Stimulated activated CD4-positive, alpha-beta T cell treated with anti-CD3 and anti-CD28 coated beads, TNF-alpha, amount 100 ng/mL, for 4 hours (primary cell): ENCODE measurements around the gene MEF2B.
"Not testable (repeated sequence)": the region's sequence is repeated elsewhere in the genome, so short reads cannot be mapped to it uniquely, and the experiment has no call there.

Experiments
- DNase-seq, 3 experiments: peaks; one replicate each; pipeline ENCODE4 v3.0.0-alpha.2; 2020; ENCODE audit warnings: low read depth in 3 of 3

Gene MEF2B

GRCh38 chr19:19155495-19156219, 14.4 kb downstream of the MEF2B start:
- no peak for DNase-seq

DNA sequence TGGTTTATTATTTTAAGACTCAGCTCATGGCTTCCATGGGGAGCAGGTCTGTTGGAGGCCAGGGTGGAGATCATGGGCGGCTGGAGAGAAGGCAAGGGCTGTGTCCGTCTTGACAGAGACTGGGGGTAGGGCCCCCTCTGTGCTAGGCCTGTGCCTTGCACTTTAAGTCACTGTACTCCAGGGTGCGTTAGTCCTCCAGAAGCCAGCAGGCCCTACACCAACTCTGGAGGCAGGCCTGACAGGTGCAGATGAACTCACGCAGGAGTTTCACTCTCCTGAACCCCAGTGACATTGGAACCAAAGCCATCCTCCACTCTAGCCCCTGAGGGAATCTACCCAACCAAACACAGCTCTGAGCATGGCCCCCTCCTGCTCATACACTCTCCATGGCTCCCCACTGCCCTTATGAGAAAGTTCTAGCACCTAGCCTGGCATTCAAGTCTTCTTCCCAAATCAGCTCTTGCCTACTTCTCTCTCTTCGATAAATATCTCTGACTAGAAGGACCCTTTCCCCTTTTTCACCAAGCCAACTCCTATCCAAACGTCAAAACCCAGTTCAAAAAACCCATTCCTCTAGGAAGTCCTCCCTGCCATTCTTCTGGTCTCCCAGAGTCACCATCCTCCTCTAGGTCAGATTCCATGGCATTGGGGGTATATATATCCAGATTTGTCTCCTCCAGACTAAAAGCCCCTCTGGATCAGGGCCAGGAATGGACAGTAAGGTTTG, 15.1 kb downstream of the MEF2B start:
- DNase-seq: no peak

DNA sequence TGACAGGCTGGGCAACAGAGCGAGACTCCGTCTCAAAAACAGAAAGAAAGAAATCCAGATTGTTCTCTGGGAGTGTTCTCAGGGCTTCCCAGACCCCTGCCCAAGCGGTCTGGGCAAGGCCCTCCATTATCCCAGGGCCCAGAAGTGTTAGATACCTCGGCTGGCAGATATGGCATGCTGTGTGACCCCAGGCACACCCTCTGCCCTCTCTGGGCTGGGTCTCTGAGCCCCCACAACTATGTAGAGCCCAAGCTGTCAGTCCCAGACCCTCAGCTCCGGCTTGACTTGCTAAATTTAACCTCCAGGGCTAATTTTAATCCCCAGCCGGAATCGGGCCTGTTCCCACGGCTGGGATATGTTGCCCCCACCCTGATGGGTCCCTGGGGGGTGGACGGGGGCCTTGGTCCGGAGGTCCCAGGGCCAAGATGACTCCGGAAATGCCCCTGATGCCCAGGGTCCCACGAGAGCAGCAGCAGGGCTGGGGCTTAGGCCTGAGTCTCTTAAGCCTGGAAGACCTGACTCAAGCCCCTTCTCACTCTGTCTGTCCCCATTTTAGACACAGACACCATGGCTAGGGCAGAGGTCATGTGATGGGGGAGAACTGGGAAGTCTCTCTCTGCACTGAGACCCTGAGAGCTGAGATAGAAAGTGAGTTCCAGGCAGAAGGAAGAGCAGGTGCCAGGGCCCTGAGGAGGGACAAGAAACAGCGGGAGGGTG, 17.2 kb downstream of the MEF2B start:
- no peak for DNase-seq

DNA sequence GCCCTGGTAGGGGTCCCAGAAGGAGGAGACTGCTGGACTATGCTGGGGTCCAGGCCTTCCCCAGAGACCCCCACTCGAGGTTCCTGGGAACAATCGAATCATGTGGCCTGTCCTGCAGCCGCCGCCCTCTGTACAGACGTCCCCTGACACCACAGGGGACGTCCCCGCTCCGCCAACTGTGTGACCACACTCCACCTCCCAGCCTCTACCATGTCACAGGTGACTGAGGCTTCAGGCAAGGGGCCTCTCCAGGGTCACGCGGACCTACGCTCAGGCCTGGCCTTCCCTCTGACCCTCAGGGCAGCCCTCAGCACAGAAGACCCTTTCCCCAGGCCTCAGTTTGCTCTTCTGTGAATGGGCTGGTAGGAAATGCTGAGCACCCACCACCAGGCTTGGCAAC, 18.6 kb downstream of the MEF2B start:
- no peak for DNase-seq

DNA sequence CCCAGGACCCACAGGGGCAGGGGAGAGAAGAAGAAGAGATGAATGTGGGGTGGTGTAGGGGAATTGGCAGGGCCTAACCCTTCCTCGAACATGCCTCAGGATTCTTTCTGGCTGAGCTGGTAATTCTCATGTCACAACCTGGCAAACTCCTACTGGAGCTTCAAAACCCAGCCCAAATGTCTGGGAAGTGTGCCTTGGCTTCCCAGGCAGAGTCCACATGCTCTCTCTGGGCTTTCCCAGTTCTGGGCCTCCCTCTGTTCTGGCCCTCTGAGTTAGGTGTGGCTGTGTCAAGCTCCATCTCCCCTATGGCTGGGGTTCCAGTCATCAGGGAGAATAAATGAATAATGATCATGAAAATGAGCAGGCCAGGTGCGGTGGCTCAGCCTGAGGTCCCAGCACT, 20.6 kb downstream of the MEF2B start:
- no peak for DNase-seq

- not testable (repeated sequence) for DNase-seq
Measured at GRCh38 chr19:19148504-19148903, 21.6 kb downstream of the MEF2B start.

DNA sequence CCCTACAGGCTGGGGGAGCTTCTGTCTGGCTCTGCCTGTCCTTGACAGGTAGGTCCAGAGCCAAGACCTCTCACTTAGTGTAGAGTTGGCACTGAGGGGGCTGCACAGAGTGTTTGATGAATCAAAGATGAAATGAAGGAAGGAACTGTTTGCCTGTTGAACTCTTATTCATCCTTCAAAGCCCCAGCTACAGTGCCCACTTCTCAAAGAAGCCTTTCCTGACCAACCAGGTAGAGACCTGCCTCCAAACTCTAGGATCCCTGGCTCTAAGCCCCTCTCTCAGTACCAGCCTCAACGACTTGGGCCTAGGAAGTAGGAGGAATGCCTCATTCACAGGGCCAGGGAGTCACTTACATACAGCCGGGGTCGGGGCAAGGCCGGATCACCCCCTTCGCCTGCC, 22.7 kb downstream of the MEF2B start:
- no peak for DNase-seq

DNA sequence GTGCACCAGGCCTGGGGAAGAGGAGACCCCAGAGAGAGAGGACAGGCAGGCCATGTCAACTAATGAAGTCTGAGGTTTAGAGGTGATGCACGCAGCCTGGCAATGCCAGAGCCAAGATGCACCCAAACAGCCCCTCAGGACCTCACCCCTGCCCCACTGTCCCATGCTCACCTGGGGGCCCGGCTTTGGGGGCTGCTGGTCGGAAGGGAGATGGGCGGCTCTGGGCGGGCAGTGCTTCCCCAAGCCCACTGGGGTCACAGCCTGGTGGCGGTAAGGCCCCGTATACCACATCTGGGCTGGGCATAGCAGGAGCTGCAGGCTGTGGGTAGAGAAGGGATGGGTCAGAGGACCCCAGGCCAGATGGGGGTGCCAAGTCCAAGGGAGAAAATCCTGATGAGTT, 23.2 kb downstream of the MEF2B start:
- no peak for DNase-seq

DNA sequence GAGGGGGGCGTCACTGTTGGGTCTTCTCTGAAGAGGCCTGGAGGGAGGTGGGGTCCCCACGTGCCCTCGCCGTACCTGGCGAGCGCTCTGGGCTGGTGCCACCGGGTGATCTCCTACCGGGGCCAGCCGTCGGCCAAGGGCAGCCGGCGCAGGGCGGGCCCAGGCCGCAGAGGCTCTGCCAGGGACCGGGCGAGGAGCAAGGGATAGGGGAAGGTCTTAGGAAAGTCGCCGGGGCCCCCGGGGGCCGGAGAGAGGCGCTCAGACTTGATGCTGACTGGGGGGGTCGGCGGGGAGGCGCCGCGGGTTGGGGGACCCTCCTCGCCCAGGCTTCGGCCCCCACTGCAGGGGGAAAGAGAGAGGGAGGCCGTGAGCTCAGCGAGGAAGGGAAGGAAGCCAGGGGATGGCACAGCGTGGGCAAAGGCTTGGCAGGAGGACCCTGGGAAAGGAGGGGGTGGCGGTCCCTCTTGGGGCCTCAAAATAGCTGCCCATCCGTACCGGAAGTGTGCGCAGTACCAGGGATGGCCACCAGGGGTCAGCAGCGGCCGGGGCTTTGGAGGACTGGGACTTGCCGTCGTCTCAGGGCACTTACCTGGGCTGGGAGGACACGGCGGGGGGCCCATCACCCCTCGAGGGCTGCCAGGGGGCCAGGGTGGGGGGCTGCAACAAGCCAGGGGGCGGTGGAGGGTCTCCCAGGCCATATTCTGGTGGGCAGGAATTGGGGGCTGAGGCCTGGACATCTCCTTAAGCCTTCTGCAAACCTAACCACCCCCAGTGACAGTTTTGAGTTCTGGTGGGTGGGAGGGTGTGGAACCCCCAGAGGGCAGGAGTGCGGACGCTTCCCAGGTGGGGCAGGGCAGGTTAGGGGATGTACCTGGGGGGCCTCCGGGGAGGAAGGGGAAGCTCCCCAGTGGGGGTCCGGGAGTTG, 24.1 kb downstream of the MEF2B start:
- DNase-seq: peak; percentile 69 to 78 (median 77)

DNA sequence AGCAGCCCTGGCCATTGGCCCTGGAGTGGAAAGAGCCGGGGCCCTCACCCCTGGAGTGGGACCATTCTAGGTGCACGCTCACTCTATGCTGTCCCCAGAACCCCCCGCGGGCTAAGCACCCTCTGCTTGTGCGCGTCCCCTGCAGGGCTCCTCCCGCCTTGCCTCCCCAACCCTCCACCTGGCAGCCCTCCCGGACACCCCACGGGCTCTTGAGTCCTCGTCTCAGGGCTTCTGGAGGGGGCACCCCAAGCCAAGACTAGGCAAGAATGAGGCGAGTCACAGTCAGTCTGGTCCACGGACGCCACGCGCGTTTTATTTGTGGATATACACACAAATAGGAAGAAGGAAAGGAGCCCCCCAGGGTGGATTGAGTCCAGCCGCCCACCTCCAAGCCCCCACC, 24.8 kb downstream of the MEF2B start:
- no peak for DNase-seq

DNA sequence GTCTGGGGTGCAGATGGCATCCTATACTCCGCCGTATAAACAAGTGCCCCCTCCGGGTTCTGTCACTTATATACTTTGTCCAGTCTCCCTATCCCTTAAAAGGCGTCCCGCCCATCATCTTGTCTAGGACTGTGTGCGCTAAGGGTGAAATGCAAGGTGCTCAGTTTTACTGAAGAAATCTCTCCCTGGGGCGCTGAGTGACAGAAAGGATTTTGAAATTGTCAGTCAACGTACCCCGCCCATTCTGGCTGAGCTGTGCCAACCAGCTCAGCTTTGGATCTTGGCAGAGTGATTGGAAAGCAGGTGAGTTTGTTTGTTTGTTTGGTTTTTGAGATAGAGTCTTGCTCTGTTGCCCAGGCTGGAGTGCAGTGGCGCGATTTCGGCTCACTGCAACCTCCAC, 27.7 kb downstream of the MEF2B start:
- DNase-seq: no peak

DNA sequence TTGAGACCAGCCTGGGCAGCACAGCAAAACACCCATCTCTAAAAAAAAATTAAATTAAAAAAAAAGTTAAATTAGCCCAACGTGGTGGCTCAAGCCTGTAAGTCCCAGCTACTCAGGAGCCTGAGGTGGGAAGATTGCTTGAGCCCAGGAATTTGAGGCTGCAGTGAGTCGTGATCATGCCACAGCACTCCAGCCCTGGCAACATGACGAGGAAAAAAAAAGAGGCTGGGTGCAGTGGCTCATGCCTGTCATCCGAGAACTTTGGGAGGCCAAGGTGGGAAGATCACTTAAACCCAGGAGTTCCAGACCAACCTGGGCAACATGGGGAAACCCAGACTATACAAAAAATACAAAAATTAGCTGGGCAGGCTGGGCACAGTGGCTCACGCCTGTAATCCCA, 29.6 kb downstream of the MEF2B start:
- no peak for DNase-seq

- no peak for DNase-seq
Measured at GRCh38 chr19:19139876-19140229, 30.2 kb downstream of the MEF2B start.

GRCh38 chr19:19138109-19138981, 31.7 kb downstream of the MEF2B start, which contains the start of gene TMEM161A:
TSS of gene TMEM161A (minus strand) at chr19:19138478. CDS start at chr19:19138428, 50 bp downstream.
- peak; percentile 89 to 93 (median 93) for DNase-seq

DNA sequence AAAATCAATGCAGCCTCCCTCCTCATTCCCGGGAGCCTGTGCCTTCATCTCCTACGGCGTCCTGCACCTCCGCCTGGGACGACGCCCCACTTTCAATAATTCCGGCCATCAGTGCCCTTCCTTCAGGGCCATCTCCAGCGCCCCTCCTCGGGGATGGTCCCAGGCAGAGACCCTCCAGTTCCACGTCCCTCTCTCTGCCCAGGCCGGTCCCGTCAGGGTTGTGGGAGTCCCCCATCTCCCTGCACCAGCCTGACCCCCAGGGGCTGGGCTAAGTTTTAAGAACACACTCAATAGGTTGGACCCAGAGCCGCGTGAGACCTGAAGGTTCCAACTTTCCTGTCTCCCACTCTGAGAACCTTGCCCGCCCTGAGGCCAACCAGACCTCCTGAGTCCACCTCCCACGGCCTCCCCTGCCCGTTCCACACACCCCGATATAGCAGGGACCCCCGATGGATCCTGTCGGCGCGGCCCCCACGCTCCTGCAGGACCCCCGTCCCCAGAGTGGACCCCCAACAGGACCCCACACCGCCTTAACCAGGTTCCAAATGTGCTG, 32.4 kb downstream of the MEF2B start:
- DNase-seq: no peak

DNA sequence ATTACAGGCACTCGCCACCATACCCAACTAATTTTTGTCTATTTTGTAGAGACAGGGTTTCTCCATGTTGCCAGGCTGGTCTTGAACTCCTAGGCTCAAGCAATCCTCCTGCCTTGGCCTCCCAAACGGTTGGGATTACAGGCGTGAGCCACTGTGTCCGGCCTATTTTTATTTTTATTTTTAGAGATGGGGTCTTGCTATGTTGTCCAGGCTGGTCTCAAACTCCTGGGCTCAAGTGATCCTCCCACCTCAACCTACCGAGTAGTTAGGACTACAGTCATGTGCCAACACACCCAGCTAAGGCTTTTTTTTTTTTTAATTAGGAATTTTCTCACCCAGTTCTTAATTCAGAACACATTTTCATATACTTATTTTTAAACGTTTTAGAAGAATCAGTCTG, 34.4 kb downstream of the MEF2B start:
- DNase-seq: not testable (repeated sequence)

DNA sequence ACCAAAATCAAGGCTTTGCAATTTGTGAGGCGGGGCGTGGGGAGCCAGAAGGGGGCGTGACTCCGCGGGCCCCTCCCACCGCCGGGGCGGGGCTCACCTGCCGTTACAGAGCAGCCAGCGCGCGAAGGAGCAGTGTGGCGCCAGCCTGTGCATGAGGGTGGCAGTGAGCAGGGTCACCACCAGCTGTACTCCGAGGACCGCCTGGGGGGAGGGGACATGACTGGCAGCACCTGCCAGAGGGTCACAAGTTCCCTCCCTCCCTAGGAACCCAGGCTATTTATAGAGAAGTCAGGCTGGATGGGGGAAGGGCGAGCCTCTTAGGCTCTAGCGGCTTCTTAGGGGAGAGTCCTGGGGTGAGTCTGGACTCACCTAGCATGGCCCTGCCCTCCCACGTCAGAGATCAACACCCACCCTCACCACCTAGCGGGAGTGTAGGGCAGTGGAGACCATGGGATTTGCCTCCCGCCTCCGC, 35.3 kb downstream of the MEF2B start:
- DNase-seq: peak in 1 of 3 experiments; percentile 30

- DNase-seq: no peak
Measured at GRCh38 chr19:19133985-19134384, 36.1 kb downstream of the MEF2B start.

- DNase-seq: no peak
Measured at GRCh38 chr19:19132912-19133311, 37.2 kb downstream of the MEF2B start.

- no peak for DNase-seq
Measured at GRCh38 chr19:19131989-19132388, 38.1 kb downstream of the MEF2B start.
